ENCODE measurements around the gene SORBS1.

- TF ChIP-seq, protein P1, sequence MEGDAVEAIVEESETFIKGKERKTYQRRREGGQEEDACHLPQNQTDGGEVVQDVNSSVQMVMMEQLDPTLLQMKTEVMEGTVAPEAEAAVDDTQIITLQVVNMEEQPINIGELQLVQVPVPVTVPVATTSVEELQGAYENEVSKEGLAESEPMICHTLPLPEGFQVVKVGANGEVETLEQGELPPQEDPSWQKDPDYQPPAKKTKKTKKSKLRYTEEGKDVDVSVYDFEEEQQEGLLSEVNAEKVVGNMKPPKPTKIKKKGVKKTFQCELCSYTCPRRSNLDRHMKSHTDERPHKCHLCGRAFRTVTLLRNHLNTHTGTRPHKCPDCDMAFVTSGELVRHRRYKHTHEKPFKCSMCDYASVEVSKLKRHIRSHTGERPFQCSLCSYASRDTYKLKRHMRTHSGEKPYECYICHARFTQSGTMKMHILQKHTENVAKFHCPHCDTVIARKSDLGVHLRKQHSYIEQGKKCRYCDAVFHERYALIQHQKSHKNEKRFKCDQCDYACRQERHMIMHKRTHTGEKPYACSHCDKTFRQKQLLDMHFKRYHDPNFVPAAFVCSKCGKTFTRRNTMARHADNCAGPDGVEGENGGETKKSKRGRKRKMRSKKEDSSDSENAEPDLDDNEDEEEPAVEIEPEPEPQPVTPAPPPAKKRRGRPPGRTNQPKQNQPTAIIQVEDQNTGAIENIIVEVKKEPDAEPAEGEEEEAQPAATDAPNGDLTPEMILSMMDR (IDR thresholded peaks at IDR 0.05): no peak
- TF ChIP-seq POLR2A (IDR thresholded peaks at IDR 0.05): no peak
These were observed 16.2 kb downstream of the SORBS1 start for GRCh38 chr10:95544783-95545500.

Measured in body of pancreas (tissue), 4 donors.